Common myeloid progenitor, CD34-positive (primary cell): ENCODE measurements around the gene OBP2A.

Source experiments
- CTCF ChIA-PET: fragments of 350-600 bp; sonication (Branson Sonifier 250); formaldehyde crosslinking; loops from one replicate; lab custom pipeline; 2021; ENCODE audit warnings: antibody characterized with exemption; lab: Charles Lee
- POLR2A ChIA-PET: fragments of 350-600 bp; sonication (Branson Sonifier 250); formaldehyde crosslinking; loops from one replicate; lab custom pipeline; 2021; ENCODE audit warnings: antibody characterized with exemption; lab: Charles Lee
- DNase-seq, 3 donors: peaks; one replicate each; pipeline versions ENCODE4 v3.0.0 to v3.0.0-alpha.2; 2013
- H3K27ac ChIP-seq, 2 experiments: 1 replicate in 1 of 2; 2 replicates in 1 of 2; pipeline ENCODE4 v1.7.0; 2013; ENCODE audit warnings: inconsistent platforms in 2 of 2, low read length in 2 of 2, mild to moderate bottlenecking in 2 of 2, low read depth in 1 of 2, moderate library complexity in 1 of 2; ENCODE audit not compliant: severe bottlenecking in 2 of 2, insufficient read depth in 1 of 2, poor library complexity in 1 of 2
- H3K27me3 ChIP-seq, 5 experiments: replicated peaks in 2 of 5; 1 replicate in 3 of 5; 2 replicates in 2 of 5; pipeline versions ENCODE4 v1.6.1 to v1.7.0; 2013; ENCODE audit warnings: low read length in 4 of 5, mild to moderate bottlenecking in 2 of 5, moderate library complexity in 2 of 5, inconsistent platforms in 1 of 5; ENCODE audit not compliant: insufficient read depth in 5 of 5, control insufficient read depth in 4 of 5
- H3K36me3 ChIP-seq, 4 experiments: 1 replicate in 2 of 4; 2 replicates in 2 of 4; pipeline versions ENCODE4 v1.6.1 to v1.7.0; 2013; ENCODE audit warnings: low read length in 3 of 4, control low read depth in 1 of 4, mild to moderate bottlenecking in 1 of 4; ENCODE audit not compliant: control insufficient read depth in 4 of 4, insufficient read depth in 4 of 4
- H3K4me1 ChIP-seq, 4 experiments: 1 replicate in 3 of 4; 2 replicates in 1 of 4; pipeline versions ENCODE4 v1.6.1 to v1.7.1; 2013; ENCODE audit warnings: low read length in 3 of 4, mild to moderate bottlenecking in 3 of 4, control low read depth in 1 of 4, inconsistent platforms in 1 of 4, moderate library complexity in 1 of 4; ENCODE audit not compliant: control insufficient read depth in 4 of 4, insufficient read depth in 4 of 4; ENCODE audit errors: control extremely low read depth in 1 of 4
- H3K4me3 ChIP-seq, 7 experiments: 1 replicate in 4 of 7; 2 replicates in 3 of 7; pipeline versions ENCODE4 v1.5.1 to v1.7.0; 2013; ENCODE audit warnings: mild to moderate bottlenecking in 7 of 7, low read length in 6 of 7, moderate library complexity in 6 of 7, inconsistent platforms in 2 of 7, low read depth in 2 of 7, control low read depth in 1 of 7; ENCODE audit not compliant: insufficient read depth in 4 of 7, control insufficient read depth in 1 of 7; ENCODE audit errors: extremely low read depth in 1 of 7
- H3K9me3 ChIP-seq, 5 experiments: 1 replicate in 4 of 5; 2 replicates in 1 of 5; pipeline versions ENCODE4 v1.6.1 to v1.7.1; 2013; ENCODE audit warnings: low read length in 4 of 5, mild to moderate bottlenecking in 2 of 5, inconsistent platforms in 1 of 5, low read depth in 1 of 5, moderate library complexity in 1 of 5; ENCODE audit not compliant: control insufficient read depth in 4 of 5, insufficient read depth in 2 of 5; ENCODE audit errors: control extremely low read depth in 1 of 5
- WGBS: methylation state at CpG from one replicate; pipeline ENCODE4 v1.1.5; 2013; ENCODE audit not compliant: insufficient coverage; 5-methylcytosine and 5-hydroxymethylcytosine counted together

Gene OBP2A

DNA sequence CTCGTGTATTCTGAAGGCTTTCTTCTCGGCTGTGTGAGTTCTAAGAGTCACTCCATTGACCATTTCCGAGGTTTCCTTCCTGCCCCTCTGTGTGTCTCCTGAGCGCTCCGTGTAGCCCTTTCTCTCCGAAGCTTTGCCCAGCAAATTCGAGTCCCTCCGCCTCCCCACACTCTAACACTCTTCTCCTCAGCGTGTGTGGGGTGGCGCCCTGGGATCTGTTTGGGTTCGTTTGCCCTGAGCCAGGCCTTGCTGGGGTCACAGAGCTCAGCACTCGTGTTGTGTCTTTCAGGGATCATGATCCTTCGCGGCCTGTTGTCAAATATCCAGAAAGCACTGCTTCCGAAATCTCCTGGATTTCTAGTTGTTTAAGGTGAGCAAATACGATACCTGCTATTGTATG, 10.0 kb downstream of the OBP2A start:
- Histone ChIP-seq H3K9me3 (peaks cover 0 to 5% (median 0%) of the 10 kb centered on the region in 5 experiments), H3K36me3 (no peaks in the 10 kb centered on the region), H3K4me1 (no peaks in the 10 kb centered on the region), H3K27ac (no peak overlapping the region), H3K27me3 (peaks cover 0 to 14% (median 0%) of the 10 kb centered on the region in 5 experiments), H3K4me3 (no peak overlapping the region)
- no peak for DNase-seq
- 81% methylated on average over 15 of the region's 16 CpGs for WGBS
- ChIA-PET POLR2A (no interaction called here), CTCF (no interaction called here)

- peaks cover 0 to 5% (median 0%) of the 10 kb centered on the region in 5 experiments for H3K9me3 ChIP-seq
- no peaks in the 10 kb centered on the region for H3K36me3 ChIP-seq
- no peak for DNase-seq
- WGBS, result 72% methylated on average over 7 of the region's 11 CpGs
- ChIA-PET CTCF (no interaction called here), POLR2A (no interaction called here)
- no peaks in the 10 kb centered on the region for H3K4me1 ChIP-seq
- H3K27me3 ChIP-seq, result peaks cover 0 to 19% (median 0%) of the 10 kb centered on the region in 5 experiments
- no peak overlapping the region for H3K4me3 ChIP-seq
- no peak overlapping the region for H3K27ac ChIP-seq
Measured at GRCh38 chr9:135559606-135560005, 13.7 kb downstream of the OBP2A start.

DNA sequence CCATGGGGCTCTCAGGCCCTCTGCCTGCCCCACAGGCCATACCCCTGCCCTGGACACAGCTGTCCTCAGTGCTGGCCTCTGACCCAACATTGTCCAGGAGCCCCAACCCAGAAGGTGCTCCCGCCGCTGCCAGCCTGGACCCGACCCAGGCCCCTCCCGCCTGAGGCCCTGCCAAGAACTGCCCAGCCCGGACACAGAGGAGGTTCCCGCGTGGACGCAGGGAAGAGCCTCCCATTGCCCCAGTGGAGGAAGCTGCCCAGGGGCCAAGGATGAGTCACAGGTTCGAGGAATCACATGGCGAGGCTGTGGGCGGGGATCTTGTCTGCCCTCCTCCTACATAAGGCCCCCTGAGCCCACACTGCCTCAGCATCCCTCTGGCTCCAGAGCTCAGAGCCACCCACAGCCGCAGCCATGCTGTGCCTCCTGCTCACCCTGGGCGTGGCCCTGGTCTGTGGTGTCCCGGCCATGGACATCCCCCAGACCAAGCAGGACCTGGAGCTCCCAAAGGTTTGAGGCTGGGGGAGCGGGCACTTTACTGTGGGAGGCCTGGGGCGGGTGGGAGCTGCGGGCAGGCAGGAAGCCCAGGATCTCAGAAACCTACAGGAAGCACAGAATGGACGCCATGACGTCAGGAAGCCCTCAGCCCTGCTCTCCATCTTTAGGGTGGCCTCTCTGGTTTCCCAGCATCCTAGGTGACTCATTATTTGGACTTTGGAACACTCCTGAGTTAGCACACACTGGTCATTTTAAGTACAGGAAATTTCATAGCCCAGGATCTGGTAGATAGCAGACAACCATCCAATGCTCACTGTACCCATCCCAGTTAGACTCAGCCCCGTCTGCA, 15.7 kb downstream of the OBP2A start, which contains the start of gene PAEP:
Gene PAEP, plus strand, starts transcription at position 366 of the 844 bp plus-strand sequence.
- peaks cover 0 to 21% (median 0%) of the 10 kb centered on the region in 5 experiments for H3K27me3 ChIP-seq
- no peak for DNase-seq
- CTCF ChIA-PET, result no interaction called here
- H3K27ac ChIP-seq, result no peak within 1 kb of the TSS
- H3K4me1 ChIP-seq, result no peaks in the 10 kb centered on the region
- 90% methylated on average over 20 of the region's 20 CpGs for WGBS
- H3K4me3 ChIP-seq, result no peak within 1 kb of the TSS
- H3K36me3 ChIP-seq, result no peaks in the 10 kb centered on the region
- H3K9me3 ChIP-seq, result no peaks in the 10 kb centered on the region
- POLR2A ChIA-PET, result no interaction called here

DNA sequence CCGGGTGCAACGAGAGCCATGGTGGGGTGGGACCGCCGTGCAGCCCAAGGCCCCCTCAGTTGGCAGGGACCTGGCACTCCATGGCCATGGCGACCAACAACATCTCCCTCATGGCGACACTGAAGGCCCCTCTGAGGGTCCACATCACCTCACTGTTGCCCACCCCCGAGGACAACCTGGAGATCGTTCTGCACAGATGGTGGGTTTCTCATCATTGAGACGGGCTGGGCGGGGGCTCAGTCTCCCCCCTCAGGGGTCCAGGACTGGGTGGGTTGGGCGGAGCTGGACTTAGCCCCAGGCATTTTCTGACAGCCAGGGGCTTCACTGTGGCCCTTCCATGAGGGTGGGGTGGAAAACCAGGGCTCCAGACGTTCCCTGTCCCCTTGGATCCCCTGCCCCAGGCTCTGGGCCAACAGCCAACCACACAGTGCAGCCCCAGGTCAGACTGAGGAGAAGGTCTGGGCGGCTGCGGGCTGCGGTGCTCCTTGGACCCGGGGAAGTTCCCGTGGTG, 16.4 kb downstream of the OBP2A start:
- no peak overlapping the region for H3K4me3 ChIP-seq
- no peak overlapping the region for H3K27ac ChIP-seq
- DNase-seq, result no peak
- ChIA-PET POLR2A (no interaction called here), CTCF (no interaction called here)
- no peaks in the 10 kb centered on the region for H3K36me3 ChIP-seq
- no peaks in the 10 kb centered on the region for H3K4me1 ChIP-seq
- H3K27me3 ChIP-seq, result peaks cover 0 to 20% (median under 1%) of the 10 kb centered on the region in 5 experiments
- 97% methylated on average over 13 of the region's 17 CpGs for WGBS
- no peaks in the 10 kb centered on the region for H3K9me3 ChIP-seq

- Histone ChIP-seq H3K36me3 (no peaks in the 10 kb centered on the region), H3K4me1 (no peaks in the 10 kb centered on the region), H3K4me3 (no peak overlapping the region), H3K27me3 (peaks cover 0 to 22% (median 3%) of the 10 kb centered on the region in 5 experiments), H3K9me3 (no peaks in the 10 kb centered on the region), H3K27ac (no peak overlapping the region)
- POLR2A ChIA-PET, result no interaction called here
- DNase-seq, result no peak
- CTCF ChIA-PET, result no interaction called here
- WGBS, result 100% methylated on average over 1 of the region's 1 CpG
Measured at GRCh38 chr9:135563039-135563476, 17.1 kb downstream of the OBP2A start.

GRCh38 chr9:135563858-135564257, 17.9 kb downstream of the OBP2A start:
- no peaks in the 10 kb centered on the region for H3K9me3 ChIP-seq
- no peak for DNase-seq
- ChIA-PET POLR2A (no interaction called here), CTCF (interaction anchor here (0.5 kb wide), 1 partner anchor 25 kb away, joined by 4 read pairs; no protein-coding TSS in a partner anchor)
- H3K27ac ChIP-seq, result no peak overlapping the region
- H3K27me3 ChIP-seq, result peaks cover 0 to 24% (median 3%) of the 10 kb centered on the region in 5 experiments
- 85% methylated on average over 10 of the region's 12 CpGs for WGBS
- no peaks in the 10 kb centered on the region for H3K36me3 ChIP-seq
- H3K4me1 ChIP-seq, result no peaks in the 10 kb centered on the region
- no peak overlapping the region for H3K4me3 ChIP-seq

DNA sequence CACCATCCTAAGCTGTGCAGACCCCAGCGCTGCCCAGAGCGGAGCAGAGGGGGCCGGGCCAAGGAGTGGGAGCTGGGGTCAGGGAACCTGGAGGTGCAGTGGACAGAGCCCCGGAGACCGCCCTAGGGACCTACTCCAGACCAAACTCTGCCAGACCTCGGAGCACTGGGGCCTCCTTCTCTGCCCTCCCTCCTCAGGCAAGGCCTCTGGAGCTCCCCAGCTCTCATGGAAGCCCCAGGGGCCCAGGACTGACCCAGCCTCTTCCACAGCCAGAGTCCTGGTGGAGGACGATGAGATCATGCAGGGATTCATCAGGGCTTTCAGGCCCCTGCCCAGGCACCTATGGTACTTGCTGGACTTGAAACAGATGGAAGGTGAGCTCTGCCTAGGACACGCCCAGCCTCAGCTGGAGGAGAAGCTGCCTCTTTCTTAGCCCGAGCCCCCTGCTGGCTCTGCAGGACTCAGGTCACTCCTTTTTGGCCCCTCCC, 19.3 kb downstream of the OBP2A start:
- H3K36me3 ChIP-seq, result no peaks in the 10 kb centered on the region
- H3K4me1 ChIP-seq, result no peaks in the 10 kb centered on the region
- 89% methylated on average over 9 of the region's 9 CpGs for WGBS
- peaks cover 0 to 6% (median 0%) of the 10 kb centered on the region in 5 experiments for H3K9me3 ChIP-seq
- ChIA-PET CTCF (no interaction called here), POLR2A (no interaction called here)
- H3K27me3 ChIP-seq, result peaks cover 0 to 25% (median 3%) of the 10 kb centered on the region in 5 experiments
- H3K4me3 ChIP-seq, result no peak overlapping the region
- no peak overlapping the region for H3K27ac ChIP-seq
- no peak for DNase-seq
